ENCODE results near the gene KLK15. TPM values are rescaled to one million over a fixed set of nuclear protein-coding genes. Genes with fewer than 3 reads are reported as not detected.

Gene KLK15
- total RNA-seq, 1 donor from 2014 or later: not detected

DNA sequence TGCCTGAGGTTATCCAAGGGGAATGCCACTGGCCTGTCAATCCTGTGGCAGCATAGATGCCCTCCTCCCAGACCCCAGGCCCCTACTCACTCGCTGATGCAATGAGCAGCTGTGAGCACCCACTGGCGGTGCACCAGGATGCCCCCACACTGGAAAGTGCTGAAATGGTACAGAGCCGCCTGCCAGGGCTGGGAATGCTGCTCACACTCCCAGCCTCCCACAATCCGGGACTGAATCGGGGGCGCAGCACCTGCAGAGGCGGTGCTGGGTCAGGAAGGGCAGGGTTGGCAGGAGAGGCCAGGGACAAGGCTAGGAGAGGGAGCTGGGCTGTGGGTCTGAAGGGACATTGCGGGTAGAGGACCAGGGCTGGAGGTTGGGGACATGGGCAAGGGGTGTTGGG, 11.8 kb downstream of the KLK15 start:
- Histone ChIP-seq H3K36me3 (no peaks in the 10 kb centered on the region), H3K79me2 (ENCODE audit: low read depth) (no peaks in the 10 kb centered on the region), H3K4me1 (no peaks in the 10 kb centered on the region), H3K9ac (no peak overlapping the region), H4K20me1 (ENCODE audit: low read depth) (no peaks in the 10 kb centered on the region), H2AFZ (replicated peaks) (no peak overlapping the region), H3K4me3 (no peak overlapping the region), H3K4me2 (no peak overlapping the region), H3K27me3 (peaks cover 87% of the 10 kb centered on the region), H3K27ac (no peak overlapping the region), H3F3A (ENCODE audit: low read depth) (no peaks in the 10 kb centered on the region), H3K9me3 (ENCODE audit: low read depth) (no peaks in the 10 kb centered on the region)
- Mint-ChIP-seq H3K36me3 (no peaks in the 10 kb centered on the region), H3K27me3 (ENCODE audit: insufficient read depth, low read depth) (peaks cover 56% of the 10 kb centered on the region), H3K27ac (no peak overlapping the region), H3K4me3 (no peak overlapping the region), H3K9me3 (peaks cover 13% of the 10 kb centered on the region), H3K4me1 (peaks cover 12% of the 10 kb centered on the region)
- TF ChIP-seq EZH2 (IDR thresholded peaks at IDR 0.05) (no peak), EZH2phosphoT487 (IDR thresholded peaks at IDR 0.05) (no peak)
- TF ChIP-seq, protein P1, sequence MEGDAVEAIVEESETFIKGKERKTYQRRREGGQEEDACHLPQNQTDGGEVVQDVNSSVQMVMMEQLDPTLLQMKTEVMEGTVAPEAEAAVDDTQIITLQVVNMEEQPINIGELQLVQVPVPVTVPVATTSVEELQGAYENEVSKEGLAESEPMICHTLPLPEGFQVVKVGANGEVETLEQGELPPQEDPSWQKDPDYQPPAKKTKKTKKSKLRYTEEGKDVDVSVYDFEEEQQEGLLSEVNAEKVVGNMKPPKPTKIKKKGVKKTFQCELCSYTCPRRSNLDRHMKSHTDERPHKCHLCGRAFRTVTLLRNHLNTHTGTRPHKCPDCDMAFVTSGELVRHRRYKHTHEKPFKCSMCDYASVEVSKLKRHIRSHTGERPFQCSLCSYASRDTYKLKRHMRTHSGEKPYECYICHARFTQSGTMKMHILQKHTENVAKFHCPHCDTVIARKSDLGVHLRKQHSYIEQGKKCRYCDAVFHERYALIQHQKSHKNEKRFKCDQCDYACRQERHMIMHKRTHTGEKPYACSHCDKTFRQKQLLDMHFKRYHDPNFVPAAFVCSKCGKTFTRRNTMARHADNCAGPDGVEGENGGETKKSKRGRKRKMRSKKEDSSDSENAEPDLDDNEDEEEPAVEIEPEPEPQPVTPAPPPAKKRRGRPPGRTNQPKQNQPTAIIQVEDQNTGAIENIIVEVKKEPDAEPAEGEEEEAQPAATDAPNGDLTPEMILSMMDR (IDR thresholded peaks at IDR 0.05): no peak
- DNase-seq (ENCODE audit: low spot score): no peak

DNA sequence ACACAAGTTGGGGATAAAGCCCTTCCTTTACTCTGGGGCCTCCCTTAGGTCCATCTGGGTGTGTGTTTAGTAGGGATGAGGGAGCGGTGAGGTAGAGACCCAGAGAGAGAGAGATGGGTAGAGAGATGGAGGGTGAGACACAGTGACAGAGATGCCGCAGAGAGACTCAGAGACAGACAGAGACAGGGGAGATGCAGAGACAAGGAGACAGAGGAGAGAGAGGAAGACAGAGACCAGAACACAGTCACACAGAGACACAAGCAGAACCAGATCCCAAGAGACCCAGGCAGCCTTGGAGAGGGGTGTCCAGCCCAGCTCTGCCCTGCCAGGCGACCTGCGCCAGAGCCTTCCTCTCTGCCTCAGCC, 12.1 kb downstream of the KLK15 start:
- Mint-ChIP-seq H3K4me3 (no peak overlapping the region), H3K27ac (no peak overlapping the region), H3K27me3 (ENCODE audit: insufficient read depth, low read depth) (peaks cover 60% of the 10 kb centered on the region), H3K4me1 (peaks cover 12% of the 10 kb centered on the region), H3K36me3 (no peaks in the 10 kb centered on the region), H3K9me3 (peaks cover 16% of the 10 kb centered on the region)
- no peak overlapping the region for H3K4me3 ChIP-seq
- no peak for DNase-seq (ENCODE audit: low spot score)
- H4K20me1 ChIP-seq (ENCODE audit: low read depth): no peaks in the 10 kb centered on the region
- no peaks in the 10 kb centered on the region for H3K79me2 ChIP-seq (ENCODE audit: low read depth)
- H3K9ac ChIP-seq: no peak overlapping the region
- H3K9me3 ChIP-seq (ENCODE audit: low read depth): no peaks in the 10 kb centered on the region
- TF ChIP-seq EZH2phosphoT487 (IDR thresholded peaks at IDR 0.05) (no peak), EZH2 (IDR thresholded peaks at IDR 0.05) (no peak)
- TF ChIP-seq, protein P1 (IDR thresholded peaks at IDR 0.05): no peak
- H3K4me2 ChIP-seq: no peak overlapping the region
- H3K4me1 ChIP-seq: no peaks in the 10 kb centered on the region
- H3K27me3 ChIP-seq: peaks cover 87% of the 10 kb centered on the region
- no peaks in the 10 kb centered on the region for H3K36me3 ChIP-seq
- H2AFZ ChIP-seq (replicated peaks): no peak overlapping the region
- H3F3A ChIP-seq (ENCODE audit: low read depth): no peaks in the 10 kb centered on the region
- H3K27ac ChIP-seq: no peak overlapping the region

DNA sequence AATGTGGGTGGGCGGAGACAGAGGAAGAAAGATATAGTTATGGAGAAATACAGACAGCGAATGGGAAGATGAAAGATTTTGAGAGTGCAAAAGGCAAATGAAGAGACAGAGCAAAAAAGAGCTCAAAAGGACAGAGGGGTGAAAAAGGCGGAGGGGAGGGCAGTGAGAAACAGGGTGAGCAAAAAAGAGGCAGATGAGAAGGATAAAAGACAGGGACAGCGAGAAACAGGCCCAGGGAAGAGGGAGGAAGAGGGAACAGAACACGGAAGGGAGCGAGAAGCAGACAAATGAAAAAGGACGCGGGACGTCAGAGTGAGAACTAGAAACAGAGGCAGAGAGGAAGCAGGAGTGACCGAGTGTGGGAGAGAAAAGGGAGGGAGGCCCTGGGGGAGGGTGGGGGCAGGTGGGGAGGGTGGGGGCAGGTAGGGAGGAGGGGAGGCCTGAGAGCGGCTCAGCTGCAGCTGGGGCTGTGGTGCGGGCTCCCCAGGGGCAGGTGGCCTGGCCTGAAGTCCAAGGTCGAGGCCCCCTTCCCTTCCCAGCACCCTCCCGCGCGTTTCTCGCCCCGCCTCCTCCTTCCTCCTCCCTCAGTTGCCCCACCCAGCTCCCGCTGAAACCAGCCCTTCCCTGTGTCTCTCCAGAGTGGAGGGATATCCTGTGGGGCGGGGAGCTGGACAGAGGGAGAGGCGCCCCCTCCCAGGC, 12.7 kb downstream of the KLK15 start:
- H3K9me3 ChIP-seq (ENCODE audit: low read depth): no peaks in the 10 kb centered on the region
- H3K4me3 ChIP-seq: no peak overlapping the region
- peaks cover 61% of the 10 kb centered on the region for H3K27me3 Mint-ChIP-seq (ENCODE audit: insufficient read depth, low read depth)
- no peaks in the 10 kb centered on the region for H4K20me1 ChIP-seq (ENCODE audit: low read depth)
- peaks cover 90% of the 10 kb centered on the region for H3K27me3 ChIP-seq
- peaks cover 12% of the 10 kb centered on the region for H3K4me1 Mint-ChIP-seq
- no peak overlapping the region for H3K27ac ChIP-seq
- H3K36me3 ChIP-seq: no peaks in the 10 kb centered on the region
- no peaks in the 10 kb centered on the region for H3F3A ChIP-seq (ENCODE audit: low read depth)
- peak; percentile 47 for TF ChIP-seq EZH2phosphoT487 (IDR thresholded peaks at IDR 0.05)
- TF ChIP-seq, protein P1 (IDR thresholded peaks at IDR 0.05): no peak
- H3K27ac Mint-ChIP-seq: no peak overlapping the region
- H3K9me3 Mint-ChIP-seq: peaks cover 14% of the 10 kb centered on the region
- no peak overlapping the region for H3K9ac ChIP-seq
- no peak for DNase-seq (ENCODE audit: low spot score)
- no peaks in the 10 kb centered on the region for H3K36me3 Mint-ChIP-seq
- H2AFZ ChIP-seq (replicated peaks): no peak overlapping the region
- H3K4me3 Mint-ChIP-seq: peak overlapping the region; percentile 4
- H3K4me2 ChIP-seq: no peak overlapping the region
- no peaks in the 10 kb centered on the region for H3K4me1 ChIP-seq
- no peaks in the 10 kb centered on the region for H3K79me2 ChIP-seq (ENCODE audit: low read depth)
